ENCODE data around the gene CDYL.

Gene CDYL

GRCh38 chr6:4894049-4894448, 117.8 kb downstream of the CDYL start:
- Histone ChIP-seq H3K4me3 (ENCODE audit: low read depth, low read length, poor library complexity, severe bottlenecking) (no peak overlapping the region), H3K36me3 (ENCODE audit: insufficient read depth, low read length) (peaks cover 6% of the 10 kb centered on the region; the same call in 1 of the 2 replicates), H3K9ac (ENCODE audit: low read length) (no peak overlapping the region), H3K9me3 (ENCODE audit: low read length) (no peaks in the 10 kb centered on the region), H3K4me2 (ENCODE audit: low read length) (no peak overlapping the region), H3F3A (ENCODE audit: insufficient read depth, low read length) (no peaks in the 10 kb centered on the region), H3K79me2 (ENCODE audit: insufficient read depth, low read length) (no peaks in the 10 kb centered on the region), H4K20me1 (ENCODE audit: insufficient read depth, low read length) (no peaks in the 10 kb centered on the region), H3K27ac (ENCODE audit: low read depth, low read length, poor library complexity, severe bottlenecking) (no peak overlapping the region), H2AFZ (ENCODE audit: low read length) (no peak overlapping the region), H3K27me3 (ENCODE audit: insufficient read depth, low read length) (no peaks in the 10 kb centered on the region), H3K9me2 (ENCODE audit: low read depth, low read length) (no peaks in the 10 kb centered on the region), H3K4me1 (ENCODE audit: insufficient read depth, low read length, severe bottlenecking) (no peaks in the 10 kb centered on the region)
- TF ChIP-seq CTCF (IDR thresholded peaks at IDR 0.05; ENCODE audit: low read length) (no peak), EZH2 (IDR thresholded peaks at IDR 0.05; ENCODE audit: borderline replicate concordance, low read length) (no peak)

GRCh38 chr6:4895971-4896370, 119.8 kb downstream of the CDYL start:
- Histone ChIP-seq H3K9me2 (ENCODE audit: low read depth, low read length) (no peaks in the 10 kb centered on the region), H4K20me1 (ENCODE audit: insufficient read depth, low read length) (no peaks in the 10 kb centered on the region), H2AFZ (ENCODE audit: low read length) (no peak overlapping the region), H3K4me1 (ENCODE audit: insufficient read depth, low read length, severe bottlenecking) (no peaks in the 10 kb centered on the region), H3K27me3 (ENCODE audit: insufficient read depth, low read length) (no peaks in the 10 kb centered on the region), H3K9ac (ENCODE audit: low read length) (no peak overlapping the region), H3K27ac (ENCODE audit: low read depth, low read length, poor library complexity, severe bottlenecking) (no peak overlapping the region), H3K9me3 (ENCODE audit: low read length) (no peaks in the 10 kb centered on the region), H3K4me3 (ENCODE audit: low read depth, low read length, poor library complexity, severe bottlenecking) (no peak overlapping the region), H3K4me2 (ENCODE audit: low read length) (no peak overlapping the region), H3K36me3 (ENCODE audit: insufficient read depth, low read length) (peaks cover 6% of the 10 kb centered on the region; the same call in 1 of the 2 replicates), H3F3A (ENCODE audit: insufficient read depth, low read length) (no peaks in the 10 kb centered on the region), H3K79me2 (ENCODE audit: insufficient read depth, low read length) (no peaks in the 10 kb centered on the region)
- TF ChIP-seq CTCF (IDR thresholded peaks at IDR 0.05; ENCODE audit: low read length) (no peak), EZH2 (IDR thresholded peaks at IDR 0.05; ENCODE audit: borderline replicate concordance, low read length) (no peak)

- Histone ChIP-seq H4K20me1 (ENCODE audit: insufficient read depth, low read length) (no peaks in the 10 kb centered on the region), H3K4me2 (ENCODE audit: low read length) (no peak overlapping the region), H3K9me3 (ENCODE audit: low read length) (no peaks in the 10 kb centered on the region), H3K36me3 (ENCODE audit: insufficient read depth, low read length) (peaks cover 6% of the 10 kb centered on the region; the same call in 1 of the 2 replicates), H3K9me2 (ENCODE audit: low read depth, low read length) (no peaks in the 10 kb centered on the region), H3K27me3 (ENCODE audit: insufficient read depth, low read length) (no peaks in the 10 kb centered on the region), H2AFZ (ENCODE audit: low read length) (no peak overlapping the region), H3K27ac (ENCODE audit: low read depth, low read length, poor library complexity, severe bottlenecking) (no peak overlapping the region), H3K9ac (ENCODE audit: low read length) (no peak overlapping the region), H3F3A (ENCODE audit: insufficient read depth, low read length) (no peaks in the 10 kb centered on the region), H3K4me3 (ENCODE audit: low read depth, low read length, poor library complexity, severe bottlenecking) (no peak overlapping the region), H3K4me1 (ENCODE audit: insufficient read depth, low read length, severe bottlenecking) (no peaks in the 10 kb centered on the region), H3K79me2 (ENCODE audit: insufficient read depth, low read length) (no peaks in the 10 kb centered on the region)
- TF ChIP-seq CTCF (IDR thresholded peaks at IDR 0.05; ENCODE audit: low read length) (no peak), EZH2 (IDR thresholded peaks at IDR 0.05; ENCODE audit: borderline replicate concordance, low read length) (no peak)
Measured at GRCh38 chr6:4896401-4896800, 120.2 kb downstream of the CDYL start.
